ENCODE results near the gene UNC119B. TPM values are rescaled to one million over a fixed set of nuclear protein-coding genes. Genes with fewer than 3 reads are reported as not detected.

Gene UNC119B
- total RNA-seq, 3 donors from 2014 or later = 19.2 to 24.0 (median 22.0) TPM

- intact Hi-C loops (cut with DNase I; ENCODE audit: low total_unique reads) = no loop called here
- Histone ChIP-seq H3K27ac (no peak overlapping the region), H3K9me3 (no peaks in the 10 kb centered on the region), H3K4me1 (no peaks in the 10 kb centered on the region), H3K36me3 (no peaks in the 10 kb centered on the region), H3K4me3 (no peak overlapping the region), H3K27me3 (no peaks in the 10 kb centered on the region)
- no peak for DNase-seq (ENCODE audit: low spot score in 2 of 2)
- TF ChIP-seq, protein P1, sequence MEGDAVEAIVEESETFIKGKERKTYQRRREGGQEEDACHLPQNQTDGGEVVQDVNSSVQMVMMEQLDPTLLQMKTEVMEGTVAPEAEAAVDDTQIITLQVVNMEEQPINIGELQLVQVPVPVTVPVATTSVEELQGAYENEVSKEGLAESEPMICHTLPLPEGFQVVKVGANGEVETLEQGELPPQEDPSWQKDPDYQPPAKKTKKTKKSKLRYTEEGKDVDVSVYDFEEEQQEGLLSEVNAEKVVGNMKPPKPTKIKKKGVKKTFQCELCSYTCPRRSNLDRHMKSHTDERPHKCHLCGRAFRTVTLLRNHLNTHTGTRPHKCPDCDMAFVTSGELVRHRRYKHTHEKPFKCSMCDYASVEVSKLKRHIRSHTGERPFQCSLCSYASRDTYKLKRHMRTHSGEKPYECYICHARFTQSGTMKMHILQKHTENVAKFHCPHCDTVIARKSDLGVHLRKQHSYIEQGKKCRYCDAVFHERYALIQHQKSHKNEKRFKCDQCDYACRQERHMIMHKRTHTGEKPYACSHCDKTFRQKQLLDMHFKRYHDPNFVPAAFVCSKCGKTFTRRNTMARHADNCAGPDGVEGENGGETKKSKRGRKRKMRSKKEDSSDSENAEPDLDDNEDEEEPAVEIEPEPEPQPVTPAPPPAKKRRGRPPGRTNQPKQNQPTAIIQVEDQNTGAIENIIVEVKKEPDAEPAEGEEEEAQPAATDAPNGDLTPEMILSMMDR (IDR thresholded peaks at IDR 0.05) = no peak
- no peak for TF ChIP-seq POLR2A (IDR thresholded peaks at IDR 0.05)
- no peak for TF ChIP-seq POLR2AphosphoS5 (IDR thresholded peaks at IDR 0.05)
These were observed 45.0 kb downstream of the UNC119B start for GRCh38 chr12:120755269-120755668.

DNA sequence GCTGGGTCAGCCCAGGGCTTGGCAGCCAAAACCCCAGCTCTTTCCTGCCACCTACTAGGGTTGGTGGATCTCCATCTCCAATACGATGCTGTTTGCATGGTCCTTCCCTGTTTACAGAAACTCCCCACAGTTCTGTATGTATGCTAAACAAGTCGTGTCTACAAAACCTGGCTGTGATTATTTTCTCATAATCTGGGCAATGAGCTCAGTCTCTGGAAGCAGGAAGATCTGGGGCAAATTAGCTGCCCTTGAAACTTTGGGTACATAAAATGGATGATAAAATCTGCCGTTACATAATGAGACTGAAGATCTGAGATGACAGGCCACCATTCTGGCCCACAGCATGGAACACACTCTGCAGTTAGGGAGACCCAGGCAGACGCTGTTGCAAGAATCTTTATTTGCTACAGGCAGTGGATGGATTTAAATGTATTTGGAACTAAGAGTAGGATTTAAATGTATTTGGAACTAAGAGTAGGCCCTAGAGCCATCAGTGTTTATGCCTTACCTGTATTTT lies 47.0 kb downstream of the UNC119B start:
- no peak for DNase-seq (ENCODE audit: low spot score in 2 of 2)
- H3K27ac ChIP-seq = no peak overlapping the region
- intact Hi-C loops (cut with DNase I; ENCODE audit: low total_unique reads) = no loop called here
- no peaks in the 10 kb centered on the region for H3K36me3 ChIP-seq
- H3K9me3 ChIP-seq = no peaks in the 10 kb centered on the region
- no peak overlapping the region for H3K4me3 ChIP-seq
- H3K27me3 ChIP-seq = no peaks in the 10 kb centered on the region
- TF ChIP-seq, protein P1 (IDR thresholded peaks at IDR 0.05) = no peak
- TF ChIP-seq POLR2AphosphoS5 (IDR thresholded peaks at IDR 0.05) (no peak), POLR2A (IDR thresholded peaks at IDR 0.05) (no peak)
- no peaks in the 10 kb centered on the region for H3K4me1 ChIP-seq

DNA sequence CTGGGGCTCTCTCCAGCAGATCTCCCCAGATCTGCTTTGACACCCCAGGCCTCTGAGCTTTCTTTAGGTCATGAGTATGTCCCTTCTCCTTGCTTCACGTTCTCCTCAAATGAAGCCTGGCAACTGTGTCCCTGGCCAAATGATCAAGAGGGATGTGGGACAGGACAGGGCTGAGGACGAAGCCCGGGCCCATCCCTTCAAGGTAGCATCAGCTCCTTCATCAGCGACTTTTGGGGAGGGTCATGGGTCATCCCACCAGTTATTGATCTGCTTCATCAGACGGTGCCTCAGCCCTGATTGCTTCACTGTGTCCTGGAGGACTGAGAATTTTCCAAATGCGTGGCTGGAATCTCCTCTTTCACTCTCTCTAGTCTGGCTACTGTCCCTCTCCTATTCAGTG lies 47.7 kb downstream of the UNC119B start:
- no peaks in the 10 kb centered on the region for H3K36me3 ChIP-seq
- DNase-seq (ENCODE audit: low spot score in 2 of 2) = no peak
- no peaks in the 10 kb centered on the region for H3K27me3 ChIP-seq
- TF ChIP-seq POLR2A (IDR thresholded peaks at IDR 0.05) = no peak
- TF ChIP-seq, protein P1 (IDR thresholded peaks at IDR 0.05) = no peak
- no peak for TF ChIP-seq POLR2AphosphoS5 (IDR thresholded peaks at IDR 0.05)
- intact Hi-C loops (cut with DNase I; ENCODE audit: low total_unique reads) = no loop called here
- H3K4me3 ChIP-seq = no peak overlapping the region
- H3K4me1 ChIP-seq = no peaks in the 10 kb centered on the region
- no peaks in the 10 kb centered on the region for H3K9me3 ChIP-seq
- no peak overlapping the region for H3K27ac ChIP-seq

- intact Hi-C loops (cut with DNase I; ENCODE audit: low total_unique reads) = no loop called here
- Histone ChIP-seq H3K4me1 (no peaks in the 10 kb centered on the region), H3K27me3 (no peaks in the 10 kb centered on the region), H3K4me3 (no peak overlapping the region), H3K9me3 (no peaks in the 10 kb centered on the region), H3K36me3 (no peaks in the 10 kb centered on the region), H3K27ac (no peak overlapping the region)
- TF ChIP-seq POLR2AphosphoS5 (IDR thresholded peaks at IDR 0.05) = no peak
- TF ChIP-seq, protein P1 (IDR thresholded peaks at IDR 0.05) = no peak
- no peak for DNase-seq (ENCODE audit: low spot score in 2 of 2)
These were observed 48.7 kb downstream of the UNC119B start for GRCh38 chr12:120758798-120759590.

GRCh38 chr12:120759591-120760348 lies 49.5 kb downstream of the UNC119B start:
- DNase-seq (ENCODE audit: low spot score in 2 of 2) = no peak
- H3K9me3 ChIP-seq = no peaks in the 10 kb centered on the region
- no peaks in the 10 kb centered on the region for H3K36me3 ChIP-seq
- no peaks in the 10 kb centered on the region for H3K4me1 ChIP-seq
- intact Hi-C loops (cut with DNase I; ENCODE audit: low total_unique reads) = no loop called here
- no peaks in the 10 kb centered on the region for H3K27me3 ChIP-seq
- no peak for TF ChIP-seq POLR2AphosphoS5 (IDR thresholded peaks at IDR 0.05)
- no peak for TF ChIP-seq POLR2A (IDR thresholded peaks at IDR 0.05)
- TF ChIP-seq, protein P1 (IDR thresholded peaks at IDR 0.05) = no peak
- H3K27ac ChIP-seq = no peak overlapping the region
- H3K4me3 ChIP-seq = no peak overlapping the region
